IgD-negative memory B cell (primary cell): ENCODE results near the gene TMC6. TPM values are rescaled to one million over a fixed set of nuclear protein-coding genes. Genes with fewer than 3 reads are reported as not detected.
A peak's percentile ranks its signal among the peaks of the same experiment; 100 is the strongest.
"Not testable (repeated sequence)": the region's sequence is repeated elsewhere in the genome, so short reads cannot be mapped to it uniquely, and the experiment has no call there.

Experiments
- H3K27ac Mint-ChIP-seq, 3 donors: one replicate each; pipeline ENCODE4 v1.8.0; 2020 to 2022; ENCODE audit warnings: mild to moderate bottlenecking in 3 of 3, mixed read lengths in 3 of 3, moderate library complexity in 1 of 3
- H3K27me3 Mint-ChIP-seq: one replicate; pipeline ENCODE4 v1.8.0; 2021; ENCODE audit warnings: mixed read lengths
- H3K36me3 Mint-ChIP-seq: one replicate; pipeline ENCODE4 v1.8.0; 2020; ENCODE audit warnings: mild to moderate bottlenecking, mixed read lengths
- H3K4me1 Mint-ChIP-seq, 3 donors: one replicate each; pipeline ENCODE4 v1.8.0; 2020 to 2022; ENCODE audit warnings: mixed read lengths in 3 of 3, mild to moderate bottlenecking in 1 of 3
- H3K4me3 Mint-ChIP-seq, 4 donors: one replicate each; pipeline ENCODE4 v1.8.0; 2020 to 2022; ENCODE audit warnings: mild to moderate bottlenecking in 4 of 4, mixed read lengths in 4 of 4, moderate library complexity in 3 of 4
- H3K9me3 Mint-ChIP-seq, 3 donors: one replicate each; pipeline ENCODE4 v1.8.0; 2020 to 2021; ENCODE audit warnings: mixed read lengths in 3 of 3, mild to moderate bottlenecking in 1 of 3
- polyA plus RNA-seq: library from polyadenylated mRNA; unstranded; fragments of 300-500 nt; fragmentation: Illumina TruSeq; gene quantifications from one replicate; pipeline ENCODE4 v1.2.3, GENCODE V29; 2021

Gene TMC6
- polyA plus RNA-seq, 1 donor from 2014 or later = 212 TPM

DNA sequence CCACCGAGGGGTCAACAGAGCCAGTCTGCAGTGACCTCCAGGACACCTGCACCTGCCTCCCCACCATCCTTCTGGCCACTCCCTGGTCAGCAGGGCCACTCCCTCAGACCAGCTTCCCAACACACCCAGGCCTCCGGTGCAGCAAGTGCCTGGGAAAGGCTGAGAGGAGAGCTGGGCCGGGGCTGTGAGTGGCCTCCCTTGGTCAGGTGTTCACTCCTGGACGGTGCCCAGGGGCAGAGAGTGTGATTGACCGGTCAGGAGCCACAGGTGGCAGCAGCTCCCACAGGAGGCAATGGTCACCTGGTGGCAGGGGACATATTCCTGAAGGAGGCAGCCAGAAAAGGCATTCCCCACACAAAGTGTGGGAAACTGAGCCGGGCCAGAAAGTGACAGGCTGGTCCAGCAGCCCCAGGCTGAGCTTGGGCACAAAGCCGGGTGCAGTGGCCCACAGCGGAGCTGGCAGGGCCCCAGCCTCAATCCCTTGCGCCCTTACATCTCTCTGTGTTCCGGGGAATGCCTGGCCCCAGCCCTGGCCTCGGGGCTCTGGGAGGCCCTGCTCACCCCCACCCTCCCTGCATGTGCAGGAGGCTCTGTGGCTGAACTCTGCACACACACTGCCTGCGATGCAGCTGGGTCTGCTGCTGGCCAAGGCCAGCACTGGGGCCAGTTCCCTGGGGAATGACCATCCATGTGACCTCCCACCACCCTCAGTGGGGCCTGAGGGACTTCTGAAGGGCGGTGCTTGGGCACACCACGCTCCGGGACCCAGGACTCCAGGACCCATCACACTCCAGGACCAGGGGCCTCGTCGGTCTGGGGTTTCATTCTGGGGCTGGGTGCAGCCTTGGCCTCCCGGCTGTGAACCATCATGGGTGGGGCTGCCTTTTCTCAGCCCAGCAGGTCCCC is 16.4 kb upstream of the TMC6 start:
- peak overlapping the region; percentile 78 to 94 (median 89) for H3K27ac Mint-ChIP-seq
- H3K4me1 Mint-ChIP-seq = peaks cover 30 to 54% (median 47%) of the 10 kb centered on the region in 3 donors
- no peaks in the 10 kb centered on the region for H3K9me3 Mint-ChIP-seq
- H3K4me3 Mint-ChIP-seq = no peak overlapping the region
- peaks cover 4% of the 10 kb centered on the region for H3K36me3 Mint-ChIP-seq
- H3K27me3 Mint-ChIP-seq = no peaks in the 10 kb centered on the region

DNA sequence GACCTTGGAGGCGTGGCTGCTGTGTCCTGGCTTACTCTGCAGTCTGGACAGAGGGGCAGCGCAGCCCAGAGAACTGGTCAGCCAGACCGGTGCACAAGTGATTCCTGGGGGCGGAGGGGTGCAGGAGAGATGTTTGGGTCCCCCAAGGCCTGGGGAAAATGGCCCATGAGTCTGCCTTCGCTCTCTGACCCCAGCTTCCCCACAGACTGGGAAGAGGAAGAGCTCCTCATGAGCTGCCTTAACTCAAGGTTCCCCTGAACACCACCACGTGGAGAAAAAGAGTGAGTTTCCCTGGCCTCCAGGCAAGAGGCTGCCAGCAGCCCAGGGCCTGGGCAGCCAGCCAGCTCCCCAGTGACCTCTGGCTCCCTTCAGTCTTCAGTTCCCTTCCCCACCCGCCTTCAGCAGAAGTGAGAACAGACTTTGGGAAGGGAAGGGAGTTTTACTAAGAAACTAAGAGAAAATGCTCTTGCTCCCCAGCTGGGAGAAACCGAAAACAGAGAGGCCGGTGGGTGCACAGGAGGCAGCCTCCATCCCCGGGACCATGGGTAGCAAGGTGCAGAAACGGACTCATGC is 15.7 kb upstream of the TMC6 start:
- peak overlapping the region; percentile 59 to 94 (median 89) for H3K27ac Mint-ChIP-seq
- peak overlapping the region in 2 of 4 donors; percentile 43 to 73 for H3K4me3 Mint-ChIP-seq
- peaks cover 30 to 53% (median 49%) of the 10 kb centered on the region in 3 donors for H3K4me1 Mint-ChIP-seq

GRCh38 chr17:78143214-78144146 is 14.9 kb upstream of the TMC6 start:
- Mint-ChIP-seq H3K9me3 (no peaks in the 10 kb centered on the region), H3K27me3 (no peaks in the 10 kb centered on the region), H3K4me1 (peaks cover 26 to 51% (median 49%) of the 10 kb centered on the region in 3 donors), H3K4me3 (peak overlapping the region in 2 of 4 donors; percentile 37 to 58), H3K36me3 (peaks cover 5% of the 10 kb centered on the region), H3K27ac (peak overlapping the region; percentile 31 to 94 (median 89))

More for the DNA sequence above, 15.7 kb upstream of the TMC6 start:
- Mint-ChIP-seq H3K27me3 (no peaks in the 10 kb centered on the region), H3K9me3 (no peaks in the 10 kb centered on the region), H3K36me3 (peaks cover 5% of the 10 kb centered on the region)

- Mint-ChIP-seq H3K4me1 (peaks cover 21 to 49% (median 49%) of the 10 kb centered on the region in 3 donors), H3K36me3 (peaks cover 7% of the 10 kb centered on the region), H3K27ac (peak overlapping the region in 2 of 3 donors; percentile 39 to 89), H3K27me3 (no peaks in the 10 kb centered on the region), H3K4me3 (peak overlapping the region in 2 of 4 donors; percentile 67 to 71), H3K9me3 (no peaks in the 10 kb centered on the region)
These were observed 13.7 kb upstream of the TMC6 start for GRCh38 chr17:78142119-78142861.

GRCh38 chr17:78141437-78142118 is 13.0 kb upstream of the TMC6 start:
- Mint-ChIP-seq H3K27me3 (no peaks in the 10 kb centered on the region), H3K9me3 (no peaks in the 10 kb centered on the region), H3K36me3 (peaks cover 9% of the 10 kb centered on the region), H3K27ac (peak overlapping the region in 1 of 3 donors; percentile 63), H3K4me1 (peaks cover 22 to 50% (median 50%) of the 10 kb centered on the region in 3 donors), H3K4me3 (peak overlapping the region in 2 of 4 donors; percentile 28 to 71)

DNA sequence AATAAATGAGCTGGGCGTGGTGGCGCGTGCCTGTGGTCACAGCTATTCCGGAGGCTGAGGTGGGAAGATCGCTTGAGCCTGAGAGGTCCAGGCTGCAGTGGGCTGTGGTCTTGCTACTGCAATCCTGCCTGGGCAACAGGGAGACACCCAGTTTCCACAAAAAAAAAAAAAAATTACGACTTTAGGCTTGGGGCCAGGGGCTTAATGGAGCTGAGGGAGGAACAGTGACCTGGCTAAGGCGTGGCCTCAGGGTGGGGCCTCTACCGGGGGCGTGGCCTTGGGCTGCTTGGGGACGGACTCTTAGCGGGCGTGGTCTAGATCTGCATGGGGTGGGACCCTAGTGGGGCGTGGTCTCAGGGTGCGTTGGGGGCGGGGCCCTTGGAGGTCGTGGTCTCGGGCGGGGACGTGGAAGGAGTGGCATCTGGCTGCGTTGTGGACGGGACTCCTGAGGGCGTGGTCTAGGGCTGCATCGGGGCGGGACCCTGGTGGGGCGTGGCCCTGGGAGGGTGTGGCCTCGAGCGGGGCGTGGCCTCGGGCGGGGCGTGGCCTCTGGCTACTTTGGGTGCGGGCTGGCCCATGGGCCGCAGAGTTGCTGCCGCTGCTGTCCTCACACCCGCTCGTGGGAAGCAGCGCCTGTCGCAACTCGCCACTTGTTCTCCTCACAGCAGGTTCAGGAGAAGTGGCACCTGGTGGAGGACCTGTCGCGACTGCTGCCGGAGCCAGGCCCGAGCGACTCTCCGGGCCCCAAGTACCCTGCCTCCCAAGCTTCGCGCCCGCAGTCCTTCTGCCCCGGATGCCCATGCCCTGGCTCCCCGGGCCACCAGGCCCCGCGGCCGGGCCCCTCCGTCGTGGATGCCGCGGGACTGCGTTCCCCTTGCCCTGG is 11.9 kb upstream of the TMC6 start:
- peak overlapping the region; percentile 86 to 98 (median 87) for H3K27ac Mint-ChIP-seq
- no peaks in the 10 kb centered on the region for H3K9me3 Mint-ChIP-seq
- peaks cover 27 to 54% (median 50%) of the 10 kb centered on the region in 3 donors for H3K4me1 Mint-ChIP-seq
- H3K36me3 Mint-ChIP-seq = peaks cover 9% of the 10 kb centered on the region
- peak overlapping the region; percentile 18 to 90 (median 61) for H3K4me3 Mint-ChIP-seq
- no peaks in the 10 kb centered on the region for H3K27me3 Mint-ChIP-seq

DNA sequence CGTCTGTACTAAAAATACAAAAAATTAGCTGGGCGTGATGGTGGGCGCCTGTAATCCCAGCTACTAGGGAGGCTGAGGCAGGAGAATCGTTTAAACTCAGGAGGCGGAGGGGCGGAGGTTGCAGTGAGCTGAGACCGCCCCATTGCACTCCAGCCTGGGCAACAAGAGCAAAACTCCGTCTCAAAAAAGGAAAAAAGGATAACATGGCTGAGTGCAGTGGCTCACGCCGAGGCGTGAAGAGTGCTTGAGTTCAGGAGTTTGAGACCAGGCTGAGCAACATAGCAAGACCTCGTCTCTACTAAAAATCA is 11.3 kb upstream of the TMC6 start:
- not testable (repeated sequence) for H3K9me3 Mint-ChIP-seq, H3K27me3 Mint-ChIP-seq, H3K36me3 Mint-ChIP-seq
- H3K4me3 Mint-ChIP-seq = peak overlapping the region in 3 of 4 donors; percentile 55 to 90 (median 74)
- H3K4me1 Mint-ChIP-seq = peaks cover 27 to 56% (median 52%) of the 10 kb centered on the region in 3 donors
- peak overlapping the region; percentile 86 to 98 (median 87) for H3K27ac Mint-ChIP-seq

DNA sequence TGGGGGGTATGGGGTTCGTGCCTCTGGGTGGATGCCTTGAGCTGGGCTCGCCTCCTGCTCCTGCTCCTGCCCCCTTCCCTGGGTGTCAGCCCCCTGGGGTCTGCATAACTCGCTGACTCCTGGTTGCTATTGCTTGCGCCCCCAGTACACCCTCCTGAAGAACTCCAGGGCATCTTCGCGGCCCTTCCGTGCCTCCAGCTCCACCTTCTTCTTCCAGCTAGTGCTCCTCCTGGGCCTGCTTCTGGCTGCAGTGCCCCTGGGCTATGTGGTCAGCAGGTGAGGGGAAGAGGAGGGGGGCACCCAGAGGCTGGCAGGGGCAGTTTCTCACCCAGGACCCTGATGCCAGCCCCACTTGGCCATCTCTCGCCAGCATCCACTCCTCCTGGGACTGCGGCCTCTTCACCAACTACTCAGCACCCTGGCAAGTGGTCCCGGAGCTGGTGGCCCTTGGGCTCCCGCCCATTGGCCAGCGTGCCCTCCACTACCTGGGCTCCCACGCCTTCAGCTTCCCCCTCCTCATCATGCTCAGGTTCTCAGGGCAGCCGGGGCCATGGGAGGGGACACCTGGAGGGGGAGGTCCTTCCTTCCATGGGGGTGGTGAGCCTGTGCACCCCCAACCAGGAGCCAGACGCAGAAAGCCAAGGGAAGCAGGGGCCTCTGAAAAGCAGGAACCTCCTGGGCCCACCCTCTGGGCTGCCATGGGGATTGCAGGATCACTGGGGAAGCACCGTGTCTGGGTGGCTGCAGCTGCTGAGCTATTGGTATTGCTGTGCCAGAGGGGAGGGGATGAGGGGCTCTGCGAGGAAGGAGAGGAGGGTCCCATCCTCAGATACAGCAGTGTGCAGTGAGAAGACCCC is 9.9 kb upstream of the TMC6 start:
- H3K36me3 Mint-ChIP-seq = peaks cover 9% of the 10 kb centered on the region
- H3K4me1 Mint-ChIP-seq = peaks cover 28 to 57% (median 55%) of the 10 kb centered on the region in 3 donors
- H3K27ac Mint-ChIP-seq = peak overlapping the region in 2 of 3 donors; percentile 91 to 93
- no peaks in the 10 kb centered on the region for H3K27me3 Mint-ChIP-seq
- peak overlapping the region in 2 of 4 donors; percentile 68 to 91 for H3K4me3 Mint-ChIP-seq
- H3K9me3 Mint-ChIP-seq = no peaks in the 10 kb centered on the region

- Mint-ChIP-seq H3K4me1 (peaks cover 28 to 58% (median 52%) of the 10 kb centered on the region in 3 donors), H3K9me3 (no peaks in the 10 kb centered on the region), H3K4me3 (peak overlapping the region; percentile 44 to 91 (median 60)), H3K27ac (peak overlapping the region; percentile 78 to 93 (median 91)), H3K36me3 (peaks cover 9% of the 10 kb centered on the region), H3K27me3 (no peaks in the 10 kb centered on the region)
These were observed 9.0 kb upstream of the TMC6 start for GRCh38 chr17:78137392-78138203.

GRCh38 chr17:78135858-78136500 is 7.4 kb upstream of the TMC6 start:
- Mint-ChIP-seq H3K27ac (peak overlapping the region in 2 of 3 donors; percentile 77 to 78), H3K27me3 (no peaks in the 10 kb centered on the region), H3K9me3 (no peaks in the 10 kb centered on the region), H3K36me3 (peaks cover 9% of the 10 kb centered on the region), H3K4me1 (peaks cover 24 to 49% (median 47%) of the 10 kb centered on the region in 3 donors), H3K4me3 (peak overlapping the region in 3 of 4 donors; percentile 20 to 63 (median 28))

GRCh38 chr17:78134899-78135385 is 6.4 kb upstream of the TMC6 start:
- peak overlapping the region in 2 of 3 donors; percentile 78 to 94 for H3K27ac Mint-ChIP-seq
- H3K27me3 Mint-ChIP-seq = no peaks in the 10 kb centered on the region
- H3K36me3 Mint-ChIP-seq = peaks cover 8% of the 10 kb centered on the region
- H3K4me3 Mint-ChIP-seq = peak overlapping the region in 1 of 4 donors; percentile 77
- peaks cover 19 to 47% (median 45%) of the 10 kb centered on the region in 3 donors for H3K4me1 Mint-ChIP-seq
- no peaks in the 10 kb centered on the region for H3K9me3 Mint-ChIP-seq
